Measurements from ENCODE around the gene ANKRD44. TPM values are rescaled to one million over a fixed set of nuclear protein-coding genes. Genes with fewer than 3 reads are reported as not detected.

The ANKRD44 gene
- total RNA-seq, 4 donors from 2014 or later, result 11.0 to 25.8 (median 23.9) TPM

DNA sequence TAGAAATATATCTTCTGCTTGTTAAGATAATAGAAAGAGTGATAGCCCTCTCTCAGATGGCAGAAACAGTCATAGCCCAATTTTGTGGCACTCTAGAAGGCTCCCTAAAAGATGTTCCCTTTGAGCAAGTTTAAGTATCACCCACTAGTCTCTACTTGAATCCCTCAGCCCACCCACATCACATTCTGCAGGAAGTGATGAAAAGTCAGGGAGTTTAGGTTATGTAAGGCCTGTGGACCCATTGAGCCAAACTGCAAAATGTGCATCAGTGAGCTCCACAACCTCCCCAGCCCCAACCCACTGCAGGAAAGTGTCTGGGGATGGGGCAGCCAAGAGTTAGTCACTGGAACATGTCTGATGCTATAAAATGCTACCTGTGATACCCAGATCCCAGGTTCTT is 25.6 kb downstream of the ANKRD44 start:
- no peaks in the 10 kb centered on the region for H3K4me1 ChIP-seq
- no peak overlapping the region for H3K27ac ChIP-seq
- H3K9me3 ChIP-seq, result no peaks in the 10 kb centered on the region
- no peak for DNase-seq
- intact Hi-C loops (cut with DNase I), result no loop called here
- TF ChIP-seq, protein P1, sequence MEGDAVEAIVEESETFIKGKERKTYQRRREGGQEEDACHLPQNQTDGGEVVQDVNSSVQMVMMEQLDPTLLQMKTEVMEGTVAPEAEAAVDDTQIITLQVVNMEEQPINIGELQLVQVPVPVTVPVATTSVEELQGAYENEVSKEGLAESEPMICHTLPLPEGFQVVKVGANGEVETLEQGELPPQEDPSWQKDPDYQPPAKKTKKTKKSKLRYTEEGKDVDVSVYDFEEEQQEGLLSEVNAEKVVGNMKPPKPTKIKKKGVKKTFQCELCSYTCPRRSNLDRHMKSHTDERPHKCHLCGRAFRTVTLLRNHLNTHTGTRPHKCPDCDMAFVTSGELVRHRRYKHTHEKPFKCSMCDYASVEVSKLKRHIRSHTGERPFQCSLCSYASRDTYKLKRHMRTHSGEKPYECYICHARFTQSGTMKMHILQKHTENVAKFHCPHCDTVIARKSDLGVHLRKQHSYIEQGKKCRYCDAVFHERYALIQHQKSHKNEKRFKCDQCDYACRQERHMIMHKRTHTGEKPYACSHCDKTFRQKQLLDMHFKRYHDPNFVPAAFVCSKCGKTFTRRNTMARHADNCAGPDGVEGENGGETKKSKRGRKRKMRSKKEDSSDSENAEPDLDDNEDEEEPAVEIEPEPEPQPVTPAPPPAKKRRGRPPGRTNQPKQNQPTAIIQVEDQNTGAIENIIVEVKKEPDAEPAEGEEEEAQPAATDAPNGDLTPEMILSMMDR (IDR thresholded peaks at IDR 0.05), result no peak
- TF ChIP-seq POLR2A (IDR thresholded peaks at IDR 0.05), result no peak
- H3K36me3 ChIP-seq, result no peaks in the 10 kb centered on the region
- H3K4me3 ChIP-seq (replicated peaks in 1 of 3), result no peak overlapping the region
- no peaks in the 10 kb centered on the region for H3K27me3 ChIP-seq

DNA sequence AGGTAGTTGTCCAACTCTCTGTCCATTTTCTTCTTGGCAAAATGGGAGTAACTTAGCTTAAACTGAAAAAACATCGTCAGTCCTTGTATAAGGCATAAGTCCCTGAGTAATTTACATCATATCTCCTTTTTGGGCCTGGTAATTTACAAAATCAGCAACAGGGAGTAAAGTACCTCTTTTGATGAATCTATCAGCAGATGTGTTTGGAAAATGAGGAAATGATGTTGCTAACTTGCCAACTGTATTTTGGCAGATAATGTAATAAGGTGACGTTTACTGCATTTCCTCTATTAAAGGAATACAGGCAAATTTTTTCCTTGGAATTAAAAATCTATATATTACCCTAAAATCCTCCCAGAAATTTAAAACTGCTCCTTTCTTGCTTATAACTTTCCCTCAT is 29.2 kb downstream of the ANKRD44 start:
- DNase-seq, result no peak
- Histone ChIP-seq H3K27ac (no peak overlapping the region), H3K4me3 (replicated peaks in 1 of 3) (no peak overlapping the region), H3K27me3 (no peaks in the 10 kb centered on the region), H3K4me1 (no peaks in the 10 kb centered on the region), H3K9me3 (no peaks in the 10 kb centered on the region), H3K36me3 (no peaks in the 10 kb centered on the region)
- WGBS, 2 donors, result 72 to 84% methylated on average over 2 of the region's 2 CpGs
- intact Hi-C loops (cut with DNase I), result no loop called here
- TF ChIP-seq, protein P1 (IDR thresholded peaks at IDR 0.05), result no peak
- TF ChIP-seq POLR2A (IDR thresholded peaks at IDR 0.05), result no peak

DNA sequence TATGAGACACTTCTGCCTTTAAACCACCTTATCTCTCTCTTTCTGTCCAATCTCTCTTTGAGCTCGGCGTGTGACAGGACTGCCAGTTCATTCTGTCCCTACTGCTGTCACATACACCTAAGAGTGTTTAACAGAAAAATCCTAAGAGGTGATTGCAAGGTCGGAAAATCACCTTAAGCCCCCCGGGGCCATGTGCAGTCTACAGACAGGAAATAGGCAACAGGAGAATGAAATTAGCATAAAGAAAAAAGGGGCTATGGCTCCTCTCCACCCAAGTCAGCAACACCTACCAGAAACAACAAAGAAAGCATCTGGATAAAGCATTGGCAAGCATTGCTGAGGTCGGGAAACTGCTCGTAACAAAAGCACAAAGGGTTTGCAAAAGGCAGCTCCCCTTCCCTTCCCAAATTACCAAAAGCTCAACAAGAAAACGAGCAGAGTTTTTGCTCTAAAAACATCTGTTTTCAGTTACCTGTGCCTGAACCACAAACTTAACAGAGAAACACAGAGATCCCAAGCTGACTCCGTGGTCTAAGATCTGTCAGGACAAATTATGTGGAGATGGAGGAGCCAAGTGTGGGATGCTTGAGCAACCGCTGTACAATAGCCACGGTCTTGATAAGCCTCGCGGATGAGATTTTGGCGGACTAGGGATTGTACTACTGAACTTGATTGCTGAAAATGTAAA is 30.4 kb downstream of the ANKRD44 start:
- Histone ChIP-seq H3K27me3 (no peaks in the 10 kb centered on the region), H3K4me3 (replicated peaks in 1 of 3) (no peak overlapping the region), H3K36me3 (no peaks in the 10 kb centered on the region), H3K9me3 (no peaks in the 10 kb centered on the region), H3K4me1 (no peaks in the 10 kb centered on the region), H3K27ac (no peak overlapping the region)
- DNase-seq, result no peak
- 76 to 77% methylated on average over 13 of the region's 13 CpGs for WGBS, 2 donors
- intact Hi-C loops (cut with DNase I), result no loop called here
- TF ChIP-seq POLR2A (IDR thresholded peaks at IDR 0.05), result no peak
- TF ChIP-seq, protein P1 (IDR thresholded peaks at IDR 0.05), result no peak

DNA sequence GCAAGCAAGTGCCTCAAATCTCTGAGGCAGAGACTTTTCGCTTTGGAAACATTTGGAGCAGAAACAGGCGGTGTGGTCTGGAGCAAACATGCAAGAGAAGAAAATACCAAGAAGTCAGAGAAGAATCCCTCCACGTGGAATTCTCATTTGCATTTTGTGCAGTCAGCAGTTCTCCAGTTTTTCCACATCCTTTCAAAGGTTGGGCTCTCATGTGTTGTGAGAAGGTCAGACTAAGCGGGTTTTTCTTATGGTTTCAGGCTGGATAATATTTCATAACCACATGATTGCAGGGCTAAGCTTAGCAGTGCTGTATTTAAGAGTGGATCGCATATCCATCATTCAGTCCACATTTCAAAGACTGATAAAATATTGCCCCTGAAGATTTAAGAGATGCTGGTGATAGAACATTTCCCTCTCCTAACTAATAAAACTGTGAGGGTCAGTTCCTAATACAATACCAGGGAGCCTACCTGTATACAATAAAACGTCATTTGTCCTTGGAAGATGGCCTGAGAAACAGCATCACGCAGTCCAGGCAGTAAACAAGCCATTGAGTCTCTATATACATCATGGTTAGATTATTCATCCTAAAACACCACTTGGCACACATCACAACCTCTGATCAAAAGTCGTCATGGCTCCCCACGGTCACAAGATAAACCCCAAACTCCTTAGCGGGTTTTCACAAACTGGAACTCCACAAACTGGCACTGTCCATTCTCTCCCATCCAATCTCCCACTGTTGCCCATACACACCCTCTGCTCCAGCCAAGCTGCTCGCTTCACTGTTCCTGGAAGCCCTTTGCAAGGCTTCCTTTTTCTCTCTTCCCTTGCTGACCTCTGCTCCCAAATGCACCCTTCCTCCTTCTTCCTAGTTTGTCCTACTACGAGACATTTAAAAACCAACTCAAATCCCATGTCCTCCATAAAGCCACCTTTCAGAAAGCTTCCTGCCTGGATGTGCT is 31.5 kb downstream of the ANKRD44 start:
- H3K4me1 ChIP-seq, result no peaks in the 10 kb centered on the region
- H3K27ac ChIP-seq, result no peak overlapping the region
- no peak for DNase-seq
- 78 to 82% methylated on average over 12 of the region's 12 CpGs for WGBS, 2 donors
- H3K36me3 ChIP-seq, result no peaks in the 10 kb centered on the region
- H3K27me3 ChIP-seq, result no peaks in the 10 kb centered on the region
- no peaks in the 10 kb centered on the region for H3K9me3 ChIP-seq
- H3K4me3 ChIP-seq (replicated peaks in 1 of 3), result no peak overlapping the region
- intact Hi-C loops (cut with DNase I), result no loop called here
- TF ChIP-seq POLR2A (IDR thresholded peaks at IDR 0.05), result no peak
- TF ChIP-seq, protein P1 (IDR thresholded peaks at IDR 0.05), result no peak

DNA sequence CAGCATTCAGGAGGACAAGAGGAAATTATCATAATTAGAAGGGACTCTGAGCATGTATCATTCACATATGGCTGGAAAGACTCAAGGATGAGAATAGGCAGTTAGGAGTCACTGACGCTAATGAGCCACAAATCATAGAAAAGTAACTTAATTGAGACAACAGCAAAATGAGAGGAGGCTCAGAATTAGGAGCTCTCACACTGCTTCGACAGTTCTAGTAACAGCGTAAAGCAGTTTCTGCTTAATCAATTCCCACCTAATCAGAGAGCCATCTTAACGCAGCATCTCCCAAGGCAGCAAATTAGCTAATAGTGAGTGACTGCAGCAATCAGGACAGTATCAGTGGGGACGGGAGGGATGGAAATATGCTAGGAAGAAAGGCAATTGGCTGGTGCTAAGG is 32.8 kb downstream of the ANKRD44 start:
- intact Hi-C loops (cut with DNase I), result no loop called here
- no peak for TF ChIP-seq POLR2A (IDR thresholded peaks at IDR 0.05)
- TF ChIP-seq, protein P1 (IDR thresholded peaks at IDR 0.05), result no peak
- Histone ChIP-seq H3K27ac (no peak overlapping the region), H3K9me3 (no peaks in the 10 kb centered on the region), H3K36me3 (no peaks in the 10 kb centered on the region), H3K4me3 (replicated peaks in 1 of 3) (no peak overlapping the region), H3K27me3 (no peaks in the 10 kb centered on the region), H3K4me1 (no peaks in the 10 kb centered on the region)
- no peak for DNase-seq
- WGBS, 2 donors, result 73 to 80% methylated on average over 5 of the region's 5 CpGs
